H9 (cell line): ENCODE results near the gene IVNS1ABP. TPM values are rescaled to one million over a fixed set of nuclear protein-coding genes. Genes with fewer than 3 reads are reported as not detected.

Source experiments
- DNase-seq: peaks from one replicate; pipeline ENCODE4 v3.0.0-alpha.2; 2017
- H2AFZ ChIP-seq: one replicate; pipeline ENCODE4 v1.6.1; 2013; ENCODE audit warnings: mild to moderate bottlenecking, low read length, control low read depth, moderate library complexity
- H2AK5ac ChIP-seq: 2 replicates; pipeline ENCODE4 v1.6.1; 2013; ENCODE audit warnings: low read length, control low read depth, mixed read lengths; ENCODE audit not compliant: insufficient read length
- H2BK120ac ChIP-seq: one replicate; pipeline ENCODE4 v1.6.1; 2013; ENCODE audit warnings: low read depth, mild to moderate bottlenecking, low read length, control low read depth, inconsistent platforms; ENCODE audit not compliant: poor library complexity, severe bottlenecking
- H2BK12ac ChIP-seq: 2 replicates; pipeline ENCODE4 v1.6.1; 2013; ENCODE audit warnings: low read length, control low read depth, mixed read lengths, low read depth; ENCODE audit not compliant: insufficient read length
- H2BK15ac ChIP-seq: 2 replicates; pipeline ENCODE4 v1.6.1; 2013; ENCODE audit warnings: low read depth, low read length, control low read depth
- H2BK20ac ChIP-seq: one replicate; pipeline ENCODE4 v1.6.1; 2013; ENCODE audit warnings: low read depth, mild to moderate bottlenecking, low read length, control low read depth, inconsistent platforms; ENCODE audit not compliant: poor library complexity, severe bottlenecking
- H2BK5ac ChIP-seq: 2 replicates; pipeline ENCODE4 v1.6.1; 2013; ENCODE audit warnings: low read length, control low read depth, mixed read lengths; ENCODE audit not compliant: insufficient read length
- H3K14ac ChIP-seq: 2 replicates; pipeline ENCODE4 v1.6.1; 2013; ENCODE audit warnings: low read length, control low read depth; ENCODE audit not compliant: insufficient read depth
- H3K18ac ChIP-seq: 2 replicates; pipeline ENCODE4 v1.6.1; 2013; ENCODE audit warnings: low read depth, mild to moderate bottlenecking, mixed read lengths, low read length, control low read depth; ENCODE audit not compliant: insufficient read length
- H3K23ac ChIP-seq: 2 replicates; pipeline ENCODE4 v1.6.1; 2013; ENCODE audit warnings: low read length, control low read depth, mixed read lengths, low read depth; ENCODE audit not compliant: insufficient read length
- H3K23me2 ChIP-seq: 2 replicates; pipeline ENCODE4 v1.6.1; 2013; ENCODE audit warnings: low read depth, mild to moderate bottlenecking, mixed read lengths, low read length, control low read depth; ENCODE audit not compliant: insufficient read length, poor library complexity, severe bottlenecking
- H3K27ac ChIP-seq: 2 replicates; pipeline ENCODE4 v1.5.1; 2013; ENCODE audit warnings: low read length, control low read depth, mixed read lengths, low read depth; ENCODE audit not compliant: insufficient read length
- H3K27me3 ChIP-seq: 2 replicates; pipeline ENCODE4 v1.6.1; 2013; ENCODE audit warnings: low read length, control low read depth, inconsistent platforms; ENCODE audit not compliant: insufficient read depth
- H3K4ac ChIP-seq: 2 replicates; pipeline ENCODE4 v1.6.1; 2013; ENCODE audit warnings: low read depth, mild to moderate bottlenecking, control low read depth, inconsistent platforms, low read length, moderate library complexity
- H3K4me1 ChIP-seq: 2 replicates; pipeline ENCODE4 v1.6.1; 2013; ENCODE audit warnings: low read length, control low read depth, inconsistent platforms; ENCODE audit not compliant: insufficient read depth
- H3K4me2 ChIP-seq: 2 replicates; pipeline ENCODE4 v1.6.1; 2013; ENCODE audit warnings: low read length, control low read depth, mixed read lengths; ENCODE audit not compliant: insufficient read length, insufficient read depth
- H3K56ac ChIP-seq: 2 replicates; pipeline ENCODE4 v1.6.1; 2013; ENCODE audit warnings: low read depth, mild to moderate bottlenecking, mixed read lengths, low read length, control low read depth; ENCODE audit not compliant: insufficient read length
- H3K79me1 ChIP-seq: 2 replicates; pipeline ENCODE4 v1.6.1; 2013; ENCODE audit warnings: low read depth, mild to moderate bottlenecking, moderate library complexity, low read length, control low read depth, inconsistent platforms; ENCODE audit not compliant: insufficient read depth, poor library complexity, severe bottlenecking
- H3K79me2 ChIP-seq: 2 replicates; pipeline ENCODE4 v1.6.1; 2013; ENCODE audit warnings: low read length, control low read depth, inconsistent platforms; ENCODE audit not compliant: insufficient read depth
- H3K9ac ChIP-seq: 2 replicates; pipeline ENCODE4 v1.6.1; 2013; ENCODE audit warnings: low read length, control low read depth, mixed read lengths; ENCODE audit not compliant: insufficient read length; ENCODE audit errors: extremely low read depth
- H3K9me3 ChIP-seq: one replicate; pipeline ENCODE4 v1.6.1; 2013; ENCODE audit warnings: low read depth, low read length, inconsistent platforms; ENCODE audit not compliant: control insufficient read depth
- H3T11ph ChIP-seq: one replicate; pipeline ENCODE4 v1.6.1; 2013; ENCODE audit warnings: mild to moderate bottlenecking, low read length, control low read depth, inconsistent platforms
- H4K20me1 ChIP-seq: one replicate; pipeline ENCODE4 v1.6.1; 2013; ENCODE audit not compliant: control insufficient read depth, insufficient read length, insufficient read depth
- H4K5ac ChIP-seq: 2 replicates; pipeline ENCODE4 v1.6.1; 2013; ENCODE audit warnings: low read depth, mild to moderate bottlenecking, mixed read lengths, low read length, control low read depth; ENCODE audit not compliant: insufficient read length
- H4K8ac ChIP-seq: replicated peaks from 2 replicates; pipeline ENCODE4 v1.6.1; 2013; ENCODE audit warnings: low read length, control low read depth, mixed read lengths, low read depth; ENCODE audit not compliant: insufficient read length
- H4K91ac ChIP-seq: 2 replicates; pipeline ENCODE4 v1.6.1; 2013; ENCODE audit warnings: low read depth, mild to moderate bottlenecking, moderate library complexity, mixed read lengths, low read length, control low read depth; ENCODE audit not compliant: insufficient read length
- H3K27ac Mint-ChIP-seq, 3 experiments: 2 replicates in 2 of 3; 3 replicates in 1 of 3; pipeline ENCODE4 v1.8.0; 2020 to 2021; ENCODE audit warnings: mixed read lengths in 3 of 3, mild to moderate bottlenecking in 1 of 3, moderate library complexity in 1 of 3
- H3K27me3 Mint-ChIP-seq: 2 replicates; pipeline ENCODE4 v1.8.0; 2021; ENCODE audit warnings: low read depth, mild to moderate bottlenecking, moderate library complexity, mixed read lengths
- H3K36me3 Mint-ChIP-seq, 3 experiments: 2 replicates in 2 of 3; 3 replicates in 1 of 3; pipeline ENCODE4 v1.8.0; 2020 to 2021; ENCODE audit warnings: low read depth in 3 of 3, mixed read lengths in 3 of 3; ENCODE audit not compliant: insufficient read depth in 1 of 3
- H3K4me1 Mint-ChIP-seq, 2 experiments: 2 replicates each; pipeline ENCODE4 v1.8.0; 2020; ENCODE audit warnings: mixed read lengths in 2 of 2
- H3K4me3 Mint-ChIP-seq, 2 experiments: 2 replicates in 1 of 2; 3 replicates in 1 of 2; pipeline ENCODE4 v1.8.0; 2020 to 2021; ENCODE audit warnings: mild to moderate bottlenecking in 2 of 2, mixed read lengths in 2 of 2, moderate library complexity in 1 of 2
- H3K9me3 Mint-ChIP-seq, 2 experiments: 2 replicates in 1 of 2; 3 replicates in 1 of 2; pipeline ENCODE4 v1.8.0; 2020; ENCODE audit warnings: mild to moderate bottlenecking in 2 of 2, mixed read lengths in 2 of 2, moderate library complexity in 1 of 2
- CTCF ChIP-seq: fragments of 200-600 bp; sonication (generic); conservative IDR thresholded peaks from 3 replicates; pipeline ENCODE4 v1.8.0; 2021; ENCODE audit warnings: antibody characterized with exemption, mild to moderate bottlenecking
- WGBS: extraction: QIAGEN DNeasy Blood & Tissue Kit; methylation state at CpG from one replicate; pipeline ENCODE4 v1.1.7; 2013; ENCODE audit warnings: missing lambda C conversion rate, low lambda C conversion rate, mixed read lengths; ENCODE audit not compliant: insufficient read length; ENCODE audit errors: extremely low coverage; 5-methylcytosine and 5-hydroxymethylcytosine counted together
- total RNA-seq: library from RNA; stranded (reverse); gene quantifications from 2 replicates; pipeline ENCODE4 v1.2.1, GENCODE V29; 2021

Gene IVNS1ABP
- total RNA-seq, 1 experiment from 2014 or later: 110 TPM

DNA sequence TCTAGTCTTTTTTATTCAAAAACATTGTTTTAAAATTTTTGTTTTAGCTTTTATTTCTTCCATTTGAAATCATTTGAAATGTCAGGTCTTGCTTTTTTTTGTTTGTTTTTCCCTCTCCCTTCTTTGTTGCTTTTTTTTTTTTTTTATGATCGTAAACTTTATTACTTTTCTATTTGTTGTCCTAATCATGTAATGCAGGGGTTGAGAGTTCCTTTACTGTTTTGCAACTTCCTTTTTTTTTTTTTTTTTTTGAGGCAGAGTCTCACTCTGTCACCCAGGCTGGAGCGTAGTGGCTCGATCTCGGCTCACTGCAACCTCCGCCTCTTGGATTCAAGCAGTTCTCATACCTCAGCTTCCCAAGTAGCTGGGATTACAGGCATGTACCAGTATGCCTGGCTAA lies 24.8 kb downstream of the IVNS1ABP start:
- H4K20me1 ChIP-seq: no peaks in the 10 kb centered on the region
- no peak for TF ChIP-seq CTCF
- no peak overlapping the region for H3K4me3 Mint-ChIP-seq

More for the DNA sequence above, 24.8 kb downstream of the IVNS1ABP start:
- H3K23me2 ChIP-seq: no peaks in the 10 kb centered on the region
- no peaks in the 10 kb centered on the region for H3K27me3 Mint-ChIP-seq
- H3K56ac ChIP-seq: no peak overlapping the region
- H3K27me3 ChIP-seq: no peaks in the 10 kb centered on the region
- H2AFZ ChIP-seq: no peak overlapping the region
- no peak for DNase-seq
- no peak overlapping the region for H4K8ac ChIP-seq
- H4K5ac ChIP-seq: no peak overlapping the region
- no peaks in the 10 kb centered on the region for H3K79me1 ChIP-seq
- no peak overlapping the region for H3K23ac ChIP-seq
- no peak overlapping the region for H2BK20ac ChIP-seq
- no peak overlapping the region for H2BK120ac ChIP-seq
- H2BK15ac ChIP-seq: no peak overlapping the region
- no peaks in the 10 kb centered on the region for H3K4me1 Mint-ChIP-seq
- no peak overlapping the region for H3K14ac ChIP-seq
- H2BK12ac ChIP-seq: no peak overlapping the region
- no peaks in the 10 kb centered on the region; a peak in 1 of 5 replicates for H3K9me3 Mint-ChIP-seq
- no peak overlapping the region for H3K4me2 ChIP-seq
- H3K36me3 Mint-ChIP-seq: peaks cover 5 to 34% (median 11%) of the 10 kb centered on the region in 3 experiments; a peak in 6 of 7 replicates
- no peak overlapping the region for H2BK5ac ChIP-seq
- no peak overlapping the region for H3K18ac ChIP-seq
- no peak overlapping the region for H3K9ac ChIP-seq
- H2AK5ac ChIP-seq: no peak overlapping the region
- no peak overlapping the region for H3T11ph ChIP-seq
- no peaks in the 10 kb centered on the region for H3K4me1 ChIP-seq
- no peak overlapping the region for H3K4ac ChIP-seq
- no CpG with 5 or more reads among the region's 5 CpGs for WGBS
- peak overlapping the region in 2 of 3 experiments; percentile 57 to 91; a peak in 4 of 7 replicates for H3K27ac Mint-ChIP-seq
- no peaks in the 10 kb centered on the region for H3K79me2 ChIP-seq
- no peak overlapping the region for H4K91ac ChIP-seq
- no peak overlapping the region for H3K27ac ChIP-seq
- no peaks in the 10 kb centered on the region for H3K9me3 ChIP-seq
